HG03565 (cell line): ENCODE data around the gene NPEPPS.
"Not testable (repeated sequence)": the region's sequence is repeated elsewhere in the genome, so short reads cannot be mapped to it uniquely, and the experiment has no call there.

Source experiments
- ATAC-seq: cut with Tn5 transposase; IDR thresholded peaks from one replicate; pipeline ENCODE4 v1.9.1; 2021; ENCODE audit warnings: mild to moderate bottlenecking, moderate library complexity; ENCODE audit not compliant: unreplicated experiment

NPEPPS gene

GRCh38 chr17:47561698-47562405 is 30.9 kb downstream of the NPEPPS start:
- ATAC-seq, result not testable (repeated sequence)

GRCh38 chr17:47562406-47562705 is 31.4 kb downstream of the NPEPPS start:
- ATAC-seq, result not testable (repeated sequence)

GRCh38 chr17:47567261-47567660 is 36.4 kb downstream of the NPEPPS start:
- ATAC-seq, result not testable (repeated sequence)

GRCh38 chr17:47572561-47572960 is 41.7 kb downstream of the NPEPPS start:
- ATAC-seq, result not testable (repeated sequence)

- not testable (repeated sequence) for ATAC-seq
Measured at GRCh38 chr17:47582416-47582815, 51.5 kb downstream of the NPEPPS start.

- ATAC-seq, result not testable (repeated sequence)
Measured at GRCh38 chr17:47586378-47587055, 55.6 kb downstream of the NPEPPS start.

GRCh38 chr17:47593522-47593921 is 62.6 kb downstream of the NPEPPS start:
- not testable (repeated sequence) for ATAC-seq

GRCh38 chr17:47603830-47604597 is 73.1 kb downstream of the NPEPPS start:
- no peak for ATAC-seq

- ATAC-seq, result no peak
Measured at GRCh38 chr17:47604598-47604927, 73.7 kb downstream of the NPEPPS start.

GRCh38 chr17:47605011-47605410 is 74.1 kb downstream of the NPEPPS start:
- ATAC-seq, result no peak

GRCh38 chr17:47607481-47607880 is 76.6 kb downstream of the NPEPPS start:
- no peak for ATAC-seq

GRCh38 chr17:47611372-47612350 is 80.8 kb downstream of the NPEPPS start:
- ATAC-seq, result no peak

- no peak for ATAC-seq
Measured at GRCh38 chr17:47615766-47616424, 85.0 kb downstream of the NPEPPS start.

- ATAC-seq, result no peak
Measured at GRCh38 chr17:47618410-47618809, 87.5 kb downstream of the NPEPPS start.

GRCh38 chr17:47620503-47621245 is 89.8 kb downstream of the NPEPPS start:
- no peak for ATAC-seq

GRCh38 chr17:47621293-47622179 is 90.6 kb downstream of the NPEPPS start:
- no peak for ATAC-seq

- ATAC-seq, result no peak
Measured at GRCh38 chr17:47622180-47622549, 91.3 kb downstream of the NPEPPS start.

GRCh38 chr17:47624727-47625068 is 93.8 kb downstream of the NPEPPS start:
- ATAC-seq, result no peak
